ENCODE results near the gene AFDN.
A peak's percentile ranks its signal among the peaks of the same experiment; 100 is the strongest.
"Not testable (repeated sequence)": the region's sequence is repeated elsewhere in the genome, so short reads cannot be mapped to it uniquely, and the experiment has no call there.

The AFDN gene

GRCh38 chr6:168001514-168001913 lies 174.8 kb downstream of the AFDN start:
- DNase-seq (ENCODE audit: low read depth), result not testable (repeated sequence)

- no peak for DNase-seq (ENCODE audit: low read depth)
Measured at GRCh38 chr6:168002804-168003203, 176.1 kb downstream of the AFDN start.

- DNase-seq (ENCODE audit: low read depth), result no peak
Measured at GRCh38 chr6:168004023-168004422, 177.3 kb downstream of the AFDN start.

GRCh38 chr6:168004945-168005344 lies 178.2 kb downstream of the AFDN start:
- no peak for DNase-seq (ENCODE audit: low read depth)

DNA sequence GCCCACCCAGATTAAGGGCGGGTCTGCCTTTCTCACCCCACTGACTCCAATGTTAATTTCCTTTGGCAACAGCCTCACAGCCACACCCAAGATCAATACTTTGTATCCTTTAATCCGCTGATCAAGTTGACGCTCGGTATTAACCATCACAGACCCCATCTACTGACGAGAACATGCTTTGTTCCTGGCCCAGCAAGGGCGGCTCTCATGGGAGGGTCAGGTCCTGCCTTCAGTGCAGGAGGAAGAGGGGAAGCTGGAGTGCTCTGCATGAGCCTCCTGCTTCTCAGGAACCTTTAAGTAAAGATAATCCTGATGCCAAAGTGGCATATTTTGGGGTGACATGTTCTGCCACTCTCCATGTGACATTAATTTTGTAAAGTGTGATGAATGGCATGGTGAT lies 179.1 kb downstream of the AFDN start:
- no peak for DNase-seq (ENCODE audit: low read depth)

DNA sequence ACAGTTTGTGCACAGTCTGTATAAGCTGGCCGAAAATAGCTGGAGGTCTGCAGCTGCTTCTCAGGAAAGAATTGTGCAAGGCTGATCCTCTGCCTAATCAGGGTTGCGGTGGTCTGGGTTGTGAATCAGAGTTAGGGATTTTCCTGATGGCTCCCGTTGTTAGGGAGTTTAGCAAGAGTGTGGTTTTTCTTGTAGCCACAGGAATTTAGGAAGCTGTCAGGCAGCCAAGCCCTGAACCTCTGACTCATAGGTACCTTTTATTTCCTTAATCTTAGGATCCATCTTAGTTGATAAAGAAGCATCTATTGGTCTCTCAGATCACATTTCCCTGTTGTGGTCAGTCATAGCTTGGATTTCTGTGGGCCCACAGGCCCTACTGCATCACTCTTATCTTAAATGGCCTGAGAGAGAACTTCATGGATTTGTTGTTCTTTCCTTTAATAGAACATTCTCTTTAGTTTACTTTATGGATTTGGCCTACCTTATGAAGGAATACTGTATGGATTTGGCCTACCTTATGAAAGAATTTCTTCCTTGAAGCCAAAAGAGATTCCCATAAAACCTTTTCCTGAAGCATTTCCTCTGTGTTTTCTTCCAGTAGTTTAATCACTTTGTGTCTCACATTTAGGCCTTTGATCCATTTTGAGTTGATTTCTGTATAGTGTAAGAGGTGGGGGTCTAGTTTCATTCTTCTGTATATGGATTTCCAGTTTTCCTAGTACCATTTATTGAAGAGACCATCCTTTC lies 181.1 kb downstream of the AFDN start:
- peak; percentile 95 for DNase-seq (ENCODE audit: low read depth)

GRCh38 chr6:168009331-168009730 lies 182.6 kb downstream of the AFDN start:
- DNase-seq (ENCODE audit: low read depth), result peak; percentile 62

DNA sequence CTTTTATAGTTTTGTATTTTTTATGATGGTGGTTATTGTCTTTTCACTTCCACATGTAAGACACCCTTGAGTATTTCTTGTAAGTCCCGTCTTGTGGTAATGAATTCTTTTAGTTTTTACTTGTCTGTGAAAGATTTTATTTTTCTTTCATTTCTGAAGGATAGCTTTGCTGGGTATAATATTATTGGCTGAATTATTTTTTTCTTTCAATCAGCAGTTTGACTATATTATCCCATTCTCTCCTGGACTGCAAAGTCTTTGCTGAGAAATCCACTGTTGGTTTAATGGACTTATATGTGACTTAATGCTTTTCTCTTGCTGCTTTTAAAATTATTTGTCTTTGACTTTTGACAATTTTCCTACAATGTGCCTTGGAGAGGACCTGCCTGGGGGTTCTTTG lies 184.6 kb downstream of the AFDN start:
- no peak for DNase-seq (ENCODE audit: low read depth)

- DNase-seq (ENCODE audit: low read depth), result no peak
Measured at GRCh38 chr6:168012431-168013249, 185.9 kb downstream of the AFDN start.

DNA sequence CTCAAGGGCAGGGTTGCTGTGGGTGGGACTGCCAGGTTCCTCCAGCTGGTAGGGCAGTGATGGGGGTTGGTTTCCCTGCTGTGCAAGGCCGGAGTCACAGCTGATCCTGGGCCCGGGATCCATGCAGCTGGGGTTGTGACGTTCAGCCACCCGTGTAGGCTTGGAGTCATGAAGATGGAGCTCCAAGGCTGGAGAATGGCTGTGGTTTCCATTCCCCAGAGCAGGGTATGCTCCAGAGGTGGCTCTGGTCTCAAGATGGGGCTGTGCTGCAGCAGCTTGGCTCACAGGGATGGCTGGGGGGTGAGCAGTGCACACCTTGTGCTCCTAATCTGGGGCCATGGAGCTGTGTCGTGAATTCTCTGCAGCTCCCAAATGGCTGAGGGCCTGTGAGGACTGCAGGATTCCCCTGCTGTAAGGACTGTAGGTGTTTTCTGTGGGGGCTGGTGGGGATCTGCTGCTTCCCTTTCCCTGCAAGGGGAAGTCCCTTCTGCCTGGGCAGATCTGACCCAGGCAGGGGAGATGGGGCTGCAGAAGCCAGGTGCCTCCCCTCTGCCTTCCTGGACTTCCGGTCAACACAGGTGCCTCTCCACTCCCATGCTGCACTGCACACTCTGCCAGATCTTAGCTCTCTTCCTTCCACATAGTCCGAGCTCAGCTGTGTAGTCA lies 186.7 kb downstream of the AFDN start:
- no peak for DNase-seq (ENCODE audit: low read depth)

DNA sequence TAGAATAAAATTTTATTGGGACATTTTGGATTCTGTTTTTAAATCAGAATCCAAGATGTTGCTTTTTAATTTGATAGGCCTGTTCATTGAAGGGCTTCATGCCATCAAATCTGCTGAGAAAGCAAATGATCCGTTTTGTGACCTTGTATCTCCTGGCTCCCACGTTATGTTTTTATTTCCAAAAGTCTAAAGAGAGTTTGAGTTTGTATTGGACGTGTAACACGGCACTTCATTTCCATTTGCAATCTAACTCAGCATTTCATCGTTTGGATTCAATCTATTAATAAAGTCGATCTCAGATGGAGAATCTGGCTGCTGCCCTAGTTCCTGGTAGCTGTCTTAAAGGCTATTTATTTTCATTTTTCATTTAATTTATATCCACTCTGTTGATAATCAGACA lies 187.7 kb downstream of the AFDN start:
- no peak for DNase-seq (ENCODE audit: low read depth)

- DNase-seq (ENCODE audit: low read depth), result no peak
Measured at GRCh38 chr6:168015009-168015408, 188.3 kb downstream of the AFDN start.

DNA sequence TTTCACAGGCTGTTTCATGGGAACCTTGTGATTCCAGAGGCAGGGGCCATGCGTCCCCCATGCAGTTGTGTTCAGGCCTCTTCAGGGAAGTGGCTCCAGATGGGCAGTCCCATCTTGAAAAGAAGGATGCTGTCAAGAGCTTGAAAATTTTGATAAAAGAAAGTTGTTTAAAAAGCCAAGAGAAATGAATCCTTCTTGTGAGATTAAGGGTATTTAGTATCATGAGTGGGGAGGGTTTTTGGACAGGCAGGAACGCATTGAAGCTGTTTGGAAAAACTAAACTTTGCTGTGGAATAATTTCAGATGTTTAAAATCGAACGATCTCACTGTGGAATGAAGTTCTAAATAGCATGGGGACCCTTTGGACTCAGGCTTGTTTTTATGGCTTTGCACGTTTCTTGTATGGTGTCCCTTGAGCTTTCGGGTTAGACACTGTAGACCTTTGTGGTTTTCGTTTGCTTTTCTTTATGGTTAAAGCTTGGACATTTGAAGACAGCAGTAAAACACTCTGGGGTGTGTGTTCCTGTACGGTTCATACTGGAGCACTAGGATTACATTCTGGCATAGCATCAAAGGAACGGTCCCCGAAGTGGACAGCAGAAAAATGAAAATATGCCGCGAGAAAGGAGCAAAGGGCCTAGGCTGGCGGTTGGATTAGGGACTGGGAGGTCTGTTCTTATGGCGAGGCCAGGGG lies 188.9 kb downstream of the AFDN start:
- no peak for DNase-seq (ENCODE audit: low read depth)

DNA sequence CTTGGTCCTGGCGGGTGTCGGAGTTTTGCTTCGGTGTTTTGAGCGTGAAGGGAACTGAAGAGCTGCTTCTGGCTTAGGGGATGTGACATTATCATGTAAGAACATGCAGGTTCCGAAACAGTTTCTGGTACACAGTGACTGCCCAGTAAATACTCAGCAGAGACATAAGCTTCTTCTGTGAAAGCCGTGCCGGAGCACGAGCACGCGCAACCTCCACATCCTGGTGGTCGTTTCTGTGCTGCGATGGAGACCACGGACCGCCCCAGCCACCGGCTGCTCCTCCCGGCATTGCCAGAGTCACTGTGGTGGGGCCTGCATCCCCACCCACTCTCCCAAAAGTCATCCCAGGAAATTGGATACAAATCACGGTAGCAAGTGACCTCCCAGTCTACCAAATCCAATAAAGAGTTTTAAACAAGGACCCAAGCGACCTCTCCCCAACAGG lies 189.5 kb downstream of the AFDN start:
- DNase-seq (ENCODE audit: low read depth), result no peak

GRCh38 chr6:168016721-168017525 lies 190.2 kb downstream of the AFDN start:
- no peak for DNase-seq (ENCODE audit: low read depth)

- no peak for DNase-seq (ENCODE audit: low read depth)
Measured at GRCh38 chr6:168017629-168018028, 190.9 kb downstream of the AFDN start.

GRCh38 chr6:168018664-168019063 lies 192.0 kb downstream of the AFDN start:
- no peak for DNase-seq (ENCODE audit: low read depth)

DNA sequence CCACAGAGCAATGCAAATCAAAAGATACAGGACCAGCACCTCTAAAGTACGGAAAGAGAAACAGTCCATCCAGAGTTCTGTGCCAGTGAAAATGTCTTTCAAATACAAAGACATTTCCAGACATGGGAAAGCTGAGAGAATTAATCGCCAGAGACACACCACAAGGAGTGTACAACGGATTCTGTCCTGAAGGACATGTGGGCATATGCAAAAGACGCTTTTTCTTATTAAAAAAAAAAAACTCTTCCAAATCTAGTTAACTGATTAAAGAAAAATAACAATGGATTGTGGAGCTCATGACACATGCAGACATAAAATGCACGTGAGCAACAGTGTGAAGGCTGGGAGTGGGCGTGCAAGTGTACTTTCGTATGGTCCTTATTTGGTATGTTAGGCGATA lies 193.5 kb downstream of the AFDN start:
- no peak for DNase-seq (ENCODE audit: low read depth)

DNA sequence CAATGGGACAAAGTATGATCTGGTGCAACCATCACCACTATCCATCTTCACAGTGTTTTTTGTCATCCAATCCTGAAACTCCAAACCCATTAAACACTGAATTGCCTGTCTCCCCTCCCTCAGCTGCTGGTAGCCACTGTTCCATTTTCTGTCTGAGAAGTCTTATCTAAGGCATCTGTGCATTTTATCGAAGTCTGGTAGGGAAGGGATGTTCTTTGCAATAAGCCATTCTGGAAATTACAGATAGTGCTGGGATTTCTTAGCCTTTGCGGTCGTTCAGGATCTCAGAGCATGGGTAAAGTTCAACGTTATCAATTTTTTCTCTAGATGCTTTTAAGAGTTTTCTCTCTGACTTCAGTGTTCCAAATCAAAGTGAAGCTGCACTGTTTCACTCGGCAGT lies 194.9 kb downstream of the AFDN start:
- no peak for DNase-seq (ENCODE audit: low read depth)
